T-helper 2 cell treated with Interferon-gamma antibody and Interleukin-4, amounts not matched to agents 5 μg/mL and 100 μg/mL, for 36 hours (primary cell): ENCODE results near the gene MRPL58.
"Not testable (repeated sequence)": the region's sequence is repeated elsewhere in the genome, so short reads cannot be mapped to it uniquely, and the experiment has no call there.

Experiments used
- DNase-seq: peaks from one replicate; pipeline ENCODE4 v3.0.0; 2021; ENCODE audit warnings: low spot score
- H3K27ac Mint-ChIP-seq: one replicate; pipeline ENCODE4 v1.8.0; 2021; ENCODE audit warnings: mild to moderate bottlenecking, mixed read lengths
- H3K27me3 Mint-ChIP-seq: one replicate; pipeline ENCODE4 v1.8.0; 2021; ENCODE audit warnings: low read depth, mixed read lengths
- H3K36me3 Mint-ChIP-seq: one replicate; pipeline ENCODE4 v1.8.0; 2021; ENCODE audit warnings: low read depth, mixed read lengths
- H3K4me1 Mint-ChIP-seq: one replicate; pipeline ENCODE4 v1.8.0; 2021; ENCODE audit warnings: low read depth, mixed read lengths
- H3K4me3 Mint-ChIP-seq: one replicate; pipeline ENCODE4 v1.8.0; 2022; ENCODE audit warnings: mild to moderate bottlenecking, moderate library complexity, mixed read lengths
- H3K9me3 Mint-ChIP-seq: one replicate; pipeline ENCODE4 v1.8.0; 2021; ENCODE audit warnings: mixed read lengths

MRPL58 gene

GRCh38 chr17:74999523-74999922 lies 12.9 kb upstream of the MRPL58 start:
- H3K27me3 Mint-ChIP-seq = no peaks in the 10 kb centered on the region
- H3K27ac Mint-ChIP-seq = no peak overlapping the region
- H3K4me1 Mint-ChIP-seq = peaks cover 6% of the 10 kb centered on the region

GRCh38 chr17:75001915-75002843 lies 10.3 kb upstream of the MRPL58 start:
- Mint-ChIP-seq H3K27ac (no peak overlapping the region), H3K4me1 (peaks cover 6% of the 10 kb centered on the region), H3K27me3 (peaks cover 3% of the 10 kb centered on the region), H3K36me3 (no peaks in the 10 kb centered on the region), H3K9me3 (no peaks in the 10 kb centered on the region), H3K4me3 (no peak overlapping the region)
- DNase-seq = no peak

More at GRCh38 chr17:74999523-74999922, 12.9 kb upstream of the MRPL58 start:
- DNase-seq = no peak
- Mint-ChIP-seq H3K4me3 (no peak overlapping the region), H3K9me3 (no peaks in the 10 kb centered on the region), H3K36me3 (no peaks in the 10 kb centered on the region)

GRCh38 chr17:75003070-75003956 lies 9.2 kb upstream of the MRPL58 start:
- DNase-seq = no peak
- H3K27me3 Mint-ChIP-seq = peaks cover 3% of the 10 kb centered on the region
- H3K4me1 Mint-ChIP-seq = peaks cover 5% of the 10 kb centered on the region
- H3K36me3 Mint-ChIP-seq = no peaks in the 10 kb centered on the region
- H3K9me3 Mint-ChIP-seq = no peaks in the 10 kb centered on the region
- H3K27ac Mint-ChIP-seq = no peak overlapping the region
- no peak overlapping the region for H3K4me3 Mint-ChIP-seq

- Mint-ChIP-seq H3K36me3 (no peaks in the 10 kb centered on the region), H3K27me3 (peaks cover 3% of the 10 kb centered on the region), H3K9me3 (no peaks in the 10 kb centered on the region), H3K27ac (no peak overlapping the region), H3K4me1 (no peaks in the 10 kb centered on the region), H3K4me3 (no peak overlapping the region)
- DNase-seq = no peak
Observed at GRCh38 chr17:75003957-75004355, 8.5 kb upstream of the MRPL58 start.

GRCh38 chr17:75004371-75004770 lies 8.1 kb upstream of the MRPL58 start:
- DNase-seq = no peak
- Mint-ChIP-seq H3K4me3 (no peak overlapping the region), H3K4me1 (no peaks in the 10 kb centered on the region), H3K9me3 (no peaks in the 10 kb centered on the region), H3K27ac (no peak overlapping the region), H3K27me3 (peaks cover 3% of the 10 kb centered on the region), H3K36me3 (no peaks in the 10 kb centered on the region)

GRCh38 chr17:75005291-75005690 lies 7.2 kb upstream of the MRPL58 start:
- Mint-ChIP-seq H3K27me3 (peaks cover 3% of the 10 kb centered on the region), H3K36me3 (no peaks in the 10 kb centered on the region), H3K9me3 (no peaks in the 10 kb centered on the region), H3K4me3 (no peak overlapping the region), H3K27ac (no peak overlapping the region), H3K4me1 (no peaks in the 10 kb centered on the region)
- DNase-seq = no peak

GRCh38 chr17:75006084-75006483 lies 6.4 kb upstream of the MRPL58 start:
- not testable (repeated sequence) for H3K27me3 Mint-ChIP-seq, H3K27ac Mint-ChIP-seq, H3K9me3 Mint-ChIP-seq, H3K36me3 Mint-ChIP-seq, H3K4me3 Mint-ChIP-seq, DNase-seq, H3K4me1 Mint-ChIP-seq

GRCh38 chr17:75006653-75007052 lies 5.8 kb upstream of the MRPL58 start:
- no peak overlapping the region for H3K4me3 Mint-ChIP-seq
- peaks cover 3% of the 10 kb centered on the region for H3K27me3 Mint-ChIP-seq
- H3K36me3 Mint-ChIP-seq = no peaks in the 10 kb centered on the region
- H3K9me3 Mint-ChIP-seq = no peaks in the 10 kb centered on the region
- no peak for DNase-seq
- H3K27ac Mint-ChIP-seq = no peak overlapping the region
- H3K4me1 Mint-ChIP-seq = no peaks in the 10 kb centered on the region

GRCh38 chr17:75008373-75008772 lies 4.1 kb upstream of the MRPL58 start:
- no peaks in the 10 kb centered on the region for H3K36me3 Mint-ChIP-seq
- H3K27ac Mint-ChIP-seq = no peak overlapping the region
- H3K9me3 Mint-ChIP-seq = no peaks in the 10 kb centered on the region
- peaks cover 7% of the 10 kb centered on the region for H3K4me1 Mint-ChIP-seq
- no peak for DNase-seq
- peaks cover 3% of the 10 kb centered on the region for H3K27me3 Mint-ChIP-seq
- no peak overlapping the region for H3K4me3 Mint-ChIP-seq

GRCh38 chr17:75009139-75009724 lies 3.2 kb upstream of the MRPL58 start:
- Mint-ChIP-seq H3K4me3 (no peak overlapping the region), H3K4me1 (peaks cover 13% of the 10 kb centered on the region), H3K27ac (no peak overlapping the region), H3K27me3 (peaks cover 3% of the 10 kb centered on the region), H3K9me3 (no peaks in the 10 kb centered on the region), H3K36me3 (peaks cover 3% of the 10 kb centered on the region)
- no peak for DNase-seq

- Mint-ChIP-seq H3K9me3 (no peaks in the 10 kb centered on the region), H3K27ac (no peak overlapping the region), H3K36me3 (peaks cover 5% of the 10 kb centered on the region), H3K4me1 (peaks cover 20% of the 10 kb centered on the region), H3K4me3 (peak overlapping the region; percentile 39), H3K27me3 (peaks cover 3% of the 10 kb centered on the region)
- DNase-seq = no peak
Observed at GRCh38 chr17:75010683-75011400, 1.6 kb upstream of the MRPL58 start.

GRCh38 chr17:75011401-75012095 lies 922 bp upstream of the MRPL58 start:
- peak overlapping the region; percentile 94 for H3K4me3 Mint-ChIP-seq
- no peak for DNase-seq
- peaks cover 7% of the 10 kb centered on the region for H3K36me3 Mint-ChIP-seq
- H3K27ac Mint-ChIP-seq = peak overlapping the region; percentile 85
- H3K9me3 Mint-ChIP-seq = no peaks in the 10 kb centered on the region
- no peaks in the 10 kb centered on the region for H3K27me3 Mint-ChIP-seq
- peaks cover 20% of the 10 kb centered on the region for H3K4me1 Mint-ChIP-seq

GRCh38 chr17:75012096-75012345 lies 449 bp upstream of the MRPL58 start:
- no peaks in the 10 kb centered on the region for H3K9me3 Mint-ChIP-seq
- no peak for DNase-seq

More at GRCh38 chr17:75012096-75012345, 449 bp upstream of the MRPL58 start:
- peaks cover 10% of the 10 kb centered on the region for H3K36me3 Mint-ChIP-seq
- H3K4me1 Mint-ChIP-seq = peaks cover 20% of the 10 kb centered on the region
- H3K27ac Mint-ChIP-seq = peak overlapping the region; percentile 85
- no peaks in the 10 kb centered on the region for H3K27me3 Mint-ChIP-seq
- peak overlapping the region; percentile 94 for H3K4me3 Mint-ChIP-seq
